NCI-H526 (cell line): Measurements from ENCODE around the gene TGFA.
A peak's percentile ranks its signal among the peaks of the same experiment; 100 is the strongest.

Source experiments
- DNase-seq, 2 experiments: peaks; one replicate each; lab custom pipeline; 2025; lab: John Stamatoyannopoulos, UW

The TGFA gene

DNA sequence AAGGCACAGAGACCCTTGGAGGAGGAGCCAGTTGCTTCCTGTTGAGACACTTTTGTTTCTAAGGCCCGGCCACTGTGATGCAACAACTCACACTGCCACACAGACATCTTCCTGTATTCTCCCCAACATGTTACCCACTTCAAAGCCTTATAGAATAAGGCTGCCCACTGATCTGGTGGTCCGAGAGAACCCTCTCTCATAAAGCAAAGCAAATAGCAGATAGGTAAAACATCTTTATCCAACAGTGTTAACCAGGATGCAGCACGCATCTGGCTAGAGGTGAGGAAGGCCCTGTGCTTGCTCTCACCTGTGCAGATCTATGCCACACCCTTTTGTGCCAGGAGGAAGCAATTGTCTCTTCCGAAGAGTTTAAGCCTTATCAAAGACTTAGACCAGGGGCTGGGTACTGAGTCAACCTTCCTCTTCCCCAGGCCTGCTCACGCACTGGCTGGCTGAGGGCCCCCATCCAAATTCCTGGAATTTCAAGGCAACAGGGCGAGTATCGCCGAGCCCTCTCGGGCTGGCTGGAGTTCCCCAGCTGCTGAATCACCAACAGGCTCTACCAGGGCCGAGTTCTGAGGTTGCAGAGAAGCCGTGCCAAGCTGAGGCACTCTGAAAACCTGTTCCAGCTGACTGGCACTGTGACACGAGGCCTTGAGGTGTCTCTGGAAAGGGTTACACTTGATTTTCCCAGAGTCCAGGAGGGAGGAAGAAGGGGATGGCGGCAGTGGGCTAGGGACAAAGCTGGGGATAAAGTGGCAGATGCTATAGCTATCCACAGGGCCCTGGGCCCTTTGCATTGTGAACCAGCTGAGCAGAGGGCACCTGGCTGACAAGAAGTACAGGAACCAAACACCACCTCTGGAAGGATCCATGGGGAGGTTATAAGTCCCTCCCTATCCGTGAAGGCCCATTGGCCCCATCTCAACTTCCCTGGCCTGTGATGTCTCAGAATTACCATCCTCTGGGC lies 29.3 kb downstream of the TGFA start:
- no peak for DNase-seq

DNA sequence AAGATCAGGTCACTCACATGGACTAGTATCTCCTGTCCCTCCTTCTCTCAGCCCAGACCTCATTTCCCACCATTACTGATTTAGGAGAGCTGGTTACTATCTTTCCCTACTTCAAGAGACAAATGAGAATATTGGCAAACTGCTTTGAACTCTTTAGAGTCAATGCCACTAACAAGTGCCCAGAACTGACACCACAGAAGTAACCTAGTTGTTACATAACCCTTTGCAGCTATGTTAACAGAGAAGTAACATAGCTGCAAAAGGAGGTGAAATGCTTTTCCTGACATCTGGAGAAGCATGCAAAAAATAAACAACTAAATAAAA lies 30.0 kb downstream of the TGFA start:
- no peak for DNase-seq

DNA sequence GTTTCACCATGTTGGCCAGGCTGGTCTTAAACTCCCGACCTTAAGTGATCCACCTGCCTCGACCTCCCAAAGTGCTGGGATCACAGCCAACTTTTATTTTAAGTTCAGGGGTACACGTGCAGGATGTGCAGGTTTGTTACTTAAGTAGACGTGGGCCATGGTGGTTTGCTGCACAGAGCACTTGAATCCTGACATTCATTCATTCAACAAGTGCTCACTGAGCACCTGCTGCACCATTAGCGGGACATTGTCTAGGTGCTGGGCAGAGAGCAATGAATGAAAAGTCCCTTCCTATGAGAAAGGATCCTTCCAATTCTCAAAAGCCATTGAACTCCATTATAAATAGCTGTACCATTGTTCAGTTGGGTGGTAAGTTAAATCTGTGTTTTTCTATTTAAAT lies 31.0 kb downstream of the TGFA start:
- no peak for DNase-seq

DNA sequence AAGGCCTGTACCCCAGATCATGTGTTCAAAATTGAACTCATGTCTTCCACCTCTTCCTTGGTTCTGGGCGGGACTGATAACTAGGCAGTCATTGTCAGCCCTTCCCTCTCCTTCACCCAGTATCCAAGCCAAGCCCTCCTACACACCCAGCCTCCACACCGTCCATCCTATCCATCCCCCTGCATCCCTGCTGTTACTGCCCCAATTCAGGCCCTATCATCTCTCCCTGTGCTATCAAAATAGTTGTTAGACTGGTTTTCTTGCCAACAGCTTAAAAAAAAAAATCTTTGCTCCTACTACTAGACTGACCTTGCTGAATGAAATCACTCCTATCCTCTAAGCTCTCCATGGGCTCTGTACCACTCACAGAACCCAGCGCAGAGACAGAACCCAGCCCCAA lies 32.8 kb downstream of the TGFA start:
- DNase-seq, result no peak

DNA sequence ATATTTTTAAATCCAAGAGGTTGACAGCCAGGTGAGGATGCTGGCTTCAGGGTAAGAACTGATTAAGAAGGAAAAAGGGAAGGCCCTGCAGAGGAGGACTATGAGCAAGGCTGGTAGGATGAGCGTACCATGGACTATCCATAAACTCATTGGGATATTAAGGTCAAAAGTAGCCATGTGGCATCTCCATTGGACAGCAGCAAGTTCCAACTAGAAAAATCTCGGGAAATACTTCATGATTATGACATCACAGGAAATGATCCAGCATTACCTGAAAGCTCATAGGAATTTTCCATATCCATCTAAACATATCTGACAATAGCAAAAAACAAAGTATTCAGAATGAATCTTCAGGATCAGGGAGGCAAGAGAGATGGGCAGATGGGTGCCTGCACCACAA lies 34.2 kb downstream of the TGFA start:
- no peak for DNase-seq

DNA sequence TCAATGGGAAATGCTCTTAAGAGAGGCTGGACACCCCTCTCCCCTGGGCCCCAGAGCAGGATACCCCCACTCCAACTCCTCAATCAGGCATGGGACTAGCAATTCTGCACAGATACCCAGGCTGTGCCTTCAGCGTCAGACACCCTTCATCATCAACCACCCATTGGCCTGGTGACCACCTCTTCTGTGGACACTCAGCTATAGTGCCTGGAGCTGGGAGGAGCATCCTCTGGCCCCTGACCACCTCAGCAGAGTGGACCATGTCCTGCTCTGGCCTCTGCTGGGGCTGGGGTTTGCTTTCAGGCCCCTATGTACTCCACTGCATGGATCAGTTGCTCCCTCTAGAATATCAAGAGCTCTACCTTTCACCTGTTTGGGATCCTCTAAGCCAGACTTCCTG lies 35.1 kb downstream of the TGFA start:
- DNase-seq, result no peak

DNA sequence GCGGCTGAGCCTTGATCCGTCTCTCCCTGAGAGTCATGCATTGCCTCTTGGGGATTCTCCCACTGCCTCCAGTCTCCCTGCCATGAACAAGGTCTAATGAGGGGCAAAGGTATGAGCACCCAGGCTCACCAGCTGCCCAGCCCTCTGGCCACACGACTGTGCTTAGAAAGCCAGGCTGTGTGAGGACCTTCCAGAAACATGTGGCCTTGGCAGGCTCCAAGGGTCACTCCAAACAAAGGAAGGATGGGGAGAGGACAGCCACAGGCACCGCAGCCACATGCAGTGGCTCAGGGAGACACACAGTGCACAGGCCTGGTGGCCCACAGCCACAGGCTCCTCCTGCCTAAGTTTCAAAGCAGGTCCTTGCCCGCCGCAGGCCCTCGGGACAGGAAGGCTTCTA lies 35.8 kb downstream of the TGFA start:
- no peak for DNase-seq

DNA sequence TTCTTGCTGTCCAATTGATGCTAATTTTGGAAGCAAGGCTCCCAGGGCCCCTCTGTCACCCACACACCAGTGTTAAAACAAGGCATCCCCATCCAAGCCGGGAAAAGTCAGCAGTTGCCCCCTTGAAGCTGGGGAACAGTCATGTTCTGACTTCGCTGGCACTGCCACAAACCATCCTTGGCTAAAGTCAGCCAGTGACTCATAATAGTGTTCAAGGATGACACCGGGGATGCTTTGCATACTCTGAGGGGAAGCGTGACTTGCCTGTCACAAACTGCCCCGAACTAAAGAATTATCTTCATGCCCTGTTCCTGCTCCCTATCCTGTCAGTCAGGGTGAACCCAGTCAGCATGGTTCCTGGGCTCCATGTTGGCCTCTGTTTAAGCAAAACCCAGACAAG lies 37.0 kb downstream of the TGFA start:
- DNase-seq, result peak; percentile 12 to 65

DNA sequence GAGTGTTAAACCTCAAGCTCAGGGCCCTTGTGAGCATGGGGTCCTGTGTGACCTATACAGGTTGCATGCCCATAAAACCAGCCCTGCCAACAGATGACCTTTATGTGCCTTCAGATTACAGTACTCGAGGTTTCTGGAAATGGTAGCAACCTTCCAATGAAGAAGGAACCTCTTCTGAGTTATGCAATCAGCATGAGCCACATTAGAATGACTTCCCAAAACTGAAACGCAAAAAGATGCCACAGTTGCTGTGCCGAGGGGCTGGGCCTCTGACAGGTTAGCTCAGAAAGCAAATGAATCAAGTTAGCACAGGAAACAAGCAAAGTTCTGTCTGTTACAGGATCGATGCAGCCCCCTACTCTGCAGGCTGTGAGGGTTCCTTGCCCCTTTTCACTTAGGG lies 37.7 kb downstream of the TGFA start:
- DNase-seq, result no peak

DNA sequence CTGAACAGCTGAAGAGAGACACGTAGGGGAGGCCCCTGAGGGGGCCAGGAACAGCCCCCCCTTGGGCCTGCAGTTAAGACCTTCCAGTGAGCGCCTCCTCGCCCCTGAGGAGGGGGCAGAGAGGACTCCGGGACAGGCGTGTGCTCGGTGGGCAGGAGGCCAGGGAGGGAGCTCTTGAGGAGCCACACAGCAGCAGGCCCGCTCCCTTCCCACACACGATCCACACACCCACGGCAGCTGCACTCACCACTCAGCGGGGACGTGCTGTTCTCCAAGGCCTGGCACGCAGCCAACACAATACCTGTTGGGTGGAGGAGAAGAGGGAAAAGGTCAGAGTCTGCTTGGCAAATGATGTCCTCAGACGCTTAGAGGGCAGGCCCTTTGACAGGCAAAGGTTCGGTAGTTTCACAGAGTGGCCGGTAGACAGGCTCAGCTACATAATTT lies 39.0 kb downstream of the TGFA start:
- DNase-seq, result peak; percentile 55 to 80

DNA sequence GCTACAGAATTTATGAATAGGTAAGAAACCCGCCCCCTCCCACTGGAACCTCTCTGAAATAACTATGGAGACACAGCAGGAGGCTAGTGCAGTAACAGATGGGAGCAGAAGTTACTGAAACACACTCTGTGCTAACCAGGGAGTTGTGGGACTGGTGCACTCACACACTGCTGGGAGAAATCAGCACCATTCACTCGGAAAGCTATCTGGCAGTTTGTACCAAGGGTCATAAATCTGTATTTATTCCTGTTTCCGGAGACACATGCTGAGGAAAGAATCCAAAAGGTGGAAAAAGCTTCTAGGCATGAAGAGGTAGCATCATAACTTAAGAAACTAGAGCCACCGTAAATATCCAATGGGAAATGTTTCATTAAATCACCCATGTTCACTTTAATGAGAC lies 39.9 kb downstream of the TGFA start:
- no peak for DNase-seq

DNA sequence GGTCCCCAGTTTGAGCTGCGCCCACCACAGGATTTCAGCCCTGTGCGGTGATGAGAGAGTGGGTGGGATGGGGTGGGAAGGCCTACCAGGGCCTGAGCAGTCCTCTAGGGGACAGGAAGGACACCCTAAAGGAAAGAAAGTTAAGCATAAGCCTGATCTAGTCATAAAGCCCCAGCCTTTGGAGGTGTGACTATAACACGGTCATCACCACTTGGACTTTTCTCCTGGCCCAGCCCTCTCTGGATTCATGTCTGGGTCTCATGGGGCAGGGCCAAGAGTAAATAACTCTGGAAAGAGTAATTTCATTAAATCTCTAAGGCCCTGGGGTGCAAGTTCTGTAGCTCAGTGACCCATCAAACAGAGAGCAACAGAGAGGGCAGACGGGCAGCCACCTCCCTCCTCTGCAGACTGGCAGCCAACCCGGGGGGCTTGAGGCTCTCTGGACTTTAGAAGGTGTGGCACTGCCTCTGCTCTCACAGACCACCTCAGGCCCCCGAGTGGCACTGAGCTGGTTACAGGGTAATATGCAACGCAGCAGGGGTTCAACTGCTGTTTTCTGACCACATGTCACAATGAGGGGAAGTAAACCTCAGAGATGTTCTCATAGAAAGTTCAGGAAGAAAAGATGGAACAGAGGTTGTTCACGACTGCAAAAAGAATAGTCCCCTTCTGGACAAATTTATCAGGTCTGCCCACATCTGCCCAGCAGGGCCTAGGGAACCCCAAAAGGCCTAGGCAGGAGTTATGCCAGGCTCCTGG lies 41.5 kb downstream of the TGFA start:
- no peak for DNase-seq

DNA sequence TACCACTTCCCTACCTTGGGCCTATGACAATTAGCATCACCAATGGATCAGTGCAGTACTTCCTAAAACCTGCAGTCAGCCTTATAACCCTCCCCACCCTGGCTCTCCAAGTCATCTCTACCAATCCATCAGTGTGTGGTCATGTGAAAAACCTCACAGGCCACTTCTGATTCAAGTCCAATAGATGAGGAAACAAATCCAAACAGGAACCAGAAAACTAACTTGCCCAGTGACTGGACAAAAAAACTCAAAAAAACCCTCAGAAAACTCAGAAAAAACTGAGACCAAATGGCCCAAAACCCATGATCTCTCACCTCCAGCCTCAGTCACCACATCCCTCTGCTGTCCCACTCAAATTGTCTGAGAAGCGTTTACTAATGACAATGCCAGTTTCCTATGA lies 43.3 kb downstream of the TGFA start:
- no peak for DNase-seq

DNA sequence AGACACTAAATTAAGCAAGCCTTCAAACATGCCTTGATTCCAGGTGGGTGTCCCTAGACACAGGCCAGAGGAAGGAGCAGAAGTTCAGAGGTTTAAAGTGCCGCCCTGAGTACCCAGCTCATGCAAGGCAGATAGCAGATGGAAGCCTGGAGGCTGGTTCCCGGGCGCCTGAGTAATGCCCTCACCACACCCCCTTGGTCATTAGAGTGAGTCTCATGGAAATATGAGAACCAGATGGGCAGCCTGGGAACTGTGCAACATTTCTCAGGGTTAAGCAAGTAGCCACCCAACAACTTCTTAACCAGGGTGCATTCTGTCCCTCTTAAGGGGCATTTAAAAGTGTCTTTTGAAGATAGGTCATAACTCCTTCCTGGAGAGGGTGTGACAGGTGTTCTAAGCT lies 44.1 kb downstream of the TGFA start:
- peak; percentile 20 to 52 for DNase-seq

DNA sequence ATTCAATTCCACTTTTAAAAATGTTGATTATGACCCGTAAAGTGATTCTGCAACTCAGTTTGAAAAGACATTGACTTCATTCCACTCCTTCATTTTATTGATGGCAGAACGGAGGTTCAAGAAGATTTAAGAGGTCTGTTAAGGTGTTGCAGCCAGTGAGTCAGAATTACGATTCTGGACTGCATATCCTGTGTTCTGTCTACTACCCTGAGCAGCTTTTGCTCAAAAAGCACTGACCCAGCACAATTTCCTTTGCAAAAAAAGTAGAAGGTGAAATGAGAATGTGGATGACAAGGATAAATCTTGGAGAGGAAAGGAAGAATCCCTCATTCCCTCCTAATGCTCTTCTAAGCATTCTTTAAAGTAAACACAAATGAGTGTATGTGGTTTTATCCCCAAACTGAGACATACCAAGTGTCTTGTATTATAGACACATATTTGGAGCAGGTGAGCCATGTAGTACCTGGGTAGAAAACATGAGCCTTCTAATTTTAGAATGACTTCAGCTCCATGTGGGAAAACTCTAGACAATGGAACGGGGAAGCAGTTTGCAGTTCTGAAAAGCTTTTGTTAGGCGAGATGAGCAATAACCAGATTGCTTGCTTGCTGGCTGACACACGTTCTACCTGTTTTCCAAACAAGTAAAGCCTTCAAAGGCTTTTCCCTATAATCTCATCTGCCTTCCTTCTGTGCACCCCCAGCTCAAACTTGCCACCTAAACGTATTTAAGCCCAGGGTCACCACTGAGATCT lies 44.7 kb downstream of the TGFA start:
- peak in 1 of 2 experiments; percentile 25 for DNase-seq

DNA sequence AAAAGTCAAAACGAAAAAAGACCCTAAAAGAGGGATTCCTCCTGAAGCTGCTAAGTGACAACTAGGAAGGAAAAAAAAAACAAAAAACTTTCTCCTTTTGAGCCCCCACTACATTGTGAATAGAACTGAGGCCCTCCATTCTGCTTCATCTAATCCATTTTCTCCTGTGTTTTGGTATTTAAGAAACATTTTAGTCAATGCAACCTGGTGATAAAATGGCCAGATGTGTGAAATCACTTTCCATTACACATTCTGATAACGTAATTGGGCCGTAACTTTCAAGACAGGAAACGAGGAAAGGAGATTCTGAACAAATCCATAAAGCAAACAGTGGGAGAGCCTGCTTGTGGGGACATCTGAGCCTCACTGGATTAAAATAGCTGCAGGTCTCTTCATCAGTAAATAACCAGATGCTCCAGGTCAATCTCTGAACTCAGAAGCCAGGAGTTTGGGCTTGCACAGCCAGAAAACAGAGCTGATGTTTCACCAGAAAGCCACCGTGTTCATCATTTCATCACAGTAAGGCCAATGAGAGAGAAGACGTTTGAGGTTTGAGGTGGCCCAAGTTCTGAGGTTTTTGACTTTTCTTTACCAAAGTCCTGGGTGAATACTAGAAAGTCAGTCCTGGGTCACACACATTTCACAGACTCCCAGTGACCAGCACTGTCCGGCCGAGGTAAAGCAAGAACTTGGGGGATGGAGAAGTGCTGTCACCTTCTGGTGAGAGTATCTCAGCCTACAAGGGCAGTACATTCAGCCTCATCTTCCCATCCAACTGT lies 47.8 kb downstream of the TGFA start:
- no peak for DNase-seq

DNA sequence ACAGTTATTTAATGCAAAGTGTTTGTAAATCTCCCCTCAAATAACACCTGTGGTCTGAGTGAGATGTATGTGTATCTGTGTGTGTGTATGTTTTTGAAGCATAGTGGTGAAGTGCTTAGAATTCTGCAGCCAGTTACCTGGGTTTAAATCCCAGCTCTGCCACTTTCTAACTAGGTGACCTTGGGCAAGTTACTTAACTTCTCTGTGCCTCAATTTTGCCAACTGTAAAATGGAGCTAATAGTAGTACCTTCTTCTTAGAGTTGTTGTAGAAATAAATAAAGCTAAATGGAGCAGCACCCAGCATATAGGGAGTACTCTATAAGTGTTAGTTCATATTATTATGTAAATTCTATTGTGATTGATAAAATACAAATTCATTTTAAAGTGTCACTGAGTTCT lies 48.9 kb downstream of the TGFA start:
- DNase-seq, result no peak

DNA sequence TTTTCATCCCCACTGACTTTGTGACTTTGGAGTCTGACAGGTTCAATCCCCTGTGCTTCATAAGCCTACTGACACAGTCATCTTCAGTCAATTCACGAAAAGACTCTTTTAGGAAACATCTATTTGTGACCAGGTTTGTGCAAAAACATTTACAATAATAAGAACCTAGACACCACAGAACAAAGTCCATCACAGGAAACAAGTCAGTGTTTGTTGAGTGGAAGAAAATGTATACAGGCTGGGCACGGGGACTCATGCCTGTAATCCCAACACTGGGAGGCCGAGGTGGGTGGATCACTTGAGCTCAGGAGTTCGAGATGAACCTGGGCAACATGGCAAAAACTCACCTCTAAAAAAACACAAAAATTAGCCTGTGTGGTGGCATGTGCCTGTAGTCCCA lies 49.7 kb downstream of the TGFA start:
- peak in 1 of 2 experiments; percentile 11 for DNase-seq

DNA sequence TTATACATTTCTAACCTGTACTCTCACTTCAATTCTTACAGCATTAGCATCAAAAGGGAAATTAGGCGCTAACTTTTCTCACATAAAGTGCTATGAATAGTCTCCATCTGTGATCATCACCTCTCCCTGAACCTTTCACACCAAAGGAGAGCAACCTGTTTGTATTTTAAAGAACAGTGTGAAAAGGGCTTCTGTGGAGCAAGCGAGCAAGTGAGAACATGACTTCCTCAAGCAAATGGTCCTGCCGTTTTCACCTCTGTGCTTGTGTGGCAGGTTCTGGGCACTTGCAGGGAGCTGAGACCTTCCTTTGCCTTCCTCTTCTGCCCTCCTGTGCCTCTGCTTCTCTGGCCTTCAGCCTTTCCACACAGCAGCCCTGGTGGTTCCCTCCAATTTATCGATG lies 51.9 kb downstream of the TGFA start:
- no peak for DNase-seq

DNA sequence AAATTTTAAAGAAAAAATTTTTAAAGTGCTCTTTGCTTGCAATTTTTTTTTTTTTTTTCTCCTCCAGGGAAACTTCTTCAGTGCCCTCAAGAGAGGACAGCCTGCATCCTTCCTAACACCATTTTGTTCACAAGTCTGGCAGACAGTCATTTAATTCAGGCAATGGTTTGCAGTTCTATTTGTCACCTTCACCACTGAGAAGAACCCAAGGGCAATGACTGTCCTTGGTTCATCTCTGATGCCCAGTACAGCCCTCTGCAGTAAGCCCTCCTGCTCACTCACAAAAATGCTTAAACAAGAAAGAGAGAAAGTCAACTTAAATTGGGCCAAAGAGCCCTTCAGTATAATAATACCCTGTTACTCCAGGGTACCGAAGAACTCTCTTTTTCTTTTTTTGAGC lies 52.4 kb downstream of the TGFA start:
- no peak for DNase-seq

DNA sequence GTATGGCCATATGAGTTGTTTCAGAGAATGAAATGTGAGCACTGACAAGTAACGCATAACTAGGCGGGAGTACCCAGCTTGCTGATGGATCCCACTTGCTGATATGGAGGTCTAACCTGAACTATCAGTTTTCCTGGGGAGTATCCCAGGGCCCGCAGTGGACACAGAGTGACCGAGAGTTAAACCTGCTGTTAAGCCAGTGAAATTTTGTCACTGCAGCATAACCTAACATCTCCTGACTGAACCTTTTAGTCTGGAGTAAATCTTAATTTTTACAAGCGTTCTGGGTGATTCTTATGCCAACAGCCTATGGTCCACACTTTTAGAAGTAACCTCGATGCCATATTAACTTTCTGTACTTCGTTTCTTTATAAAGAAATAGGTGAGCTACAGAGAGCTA lies 54.4 kb downstream of the TGFA start:
- no peak for DNase-seq

DNA sequence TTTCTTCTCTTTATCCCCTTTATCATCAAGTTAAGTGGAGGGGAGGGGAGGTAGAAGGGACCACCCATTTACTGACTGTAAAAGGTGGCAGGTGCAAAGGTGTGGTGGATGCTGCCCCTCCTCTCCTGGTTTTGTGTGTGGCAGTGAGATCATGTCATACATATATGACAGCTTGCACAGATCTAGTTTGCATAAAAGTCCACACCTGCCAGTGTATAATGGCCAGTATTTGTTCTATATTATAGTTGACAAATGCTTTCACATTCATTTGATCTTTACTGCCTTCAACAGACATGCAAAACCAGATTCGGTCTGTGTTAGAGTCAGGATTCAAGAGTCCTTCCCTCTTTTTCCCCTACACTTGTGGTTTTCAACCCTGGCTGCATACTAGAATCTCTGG lies 55.1 kb downstream of the TGFA start:
- peak; percentile 96 to 98 for DNase-seq
